Metanephros (tissue), 2 donors: Measurements from ENCODE around the gene HMGN4. TPM values are rescaled to one million over a fixed set of nuclear protein-coding genes. Genes with fewer than 3 reads are reported as not detected.

Source experiments
- small RNA-seq: library from RNA; depleted of rRNA; stranded (forward); fragments of <200 nt; gene quantifications from one replicate; pipeline ENCODE3, GENCODE V24; 2014; ENCODE audit warnings: low replicate concordance
- total RNA-seq: library from RNA; depleted of rRNA; stranded (reverse); fragments of >200 nt; gene quantifications from one replicate; pipeline ENCODE4 v1.2.3, GENCODE V29; 2014

The HMGN4 gene
- total RNA-seq: 47.4 TPM

GRCh38 chr6:26537846-26538571, at the start of gene HMGN4:
Gene HMGN4 (plus strand): TSS chr6:26538366. CDS start chr6:26545207, 6,841 bp downstream.

GRCh38 chr6:26500102-26500501, 38.1 kb upstream of the HMGN4 start, which contains the start of gene BTN1A1:
Gene BTN1A1 (plus strand): TSS chr6:26500303. CDS start chr6:26501287, 984 bp downstream.

Small RNA genes lying within 50 kb of the gene (small RNA-seq; reads per million reads assigned to genes)
- not detected for gene RNU6-502P

Other genes starting within 250 kb of the HMGN4 start
- gene BTN3A2, start 173.2 kb upstream of the HMGN4 start, total RNA-seq: 11.9 TPM
- gene BTN2A2, start 155.3 kb upstream of the HMGN4 start, total RNA-seq: 14.1 TPM
- gene BTN3A1, start 136.1 kb upstream of the HMGN4 start, total RNA-seq: 31.0 TPM
- 30.0 TPM for gene BTN3A3, start 97.9 kb upstream of the HMGN4 start, total RNA-seq
- 22.5 TPM for gene BTN2A1, start 80.4 kb upstream of the HMGN4 start, total RNA-seq
- not detected for gene BTN1A1, start 38.1 kb upstream of the HMGN4 start, total RNA-seq
- gene ABT1, start 58.6 kb downstream of the HMGN4 start, total RNA-seq: 17.0 TPM
- 31.9 TPM for gene ZNF322, start 121.4 kb downstream of the HMGN4 start, total RNA-seq